Gastroesophageal sphincter (tissue), 4 donors: Measurements from ENCODE around the gene TMCC3. TPM values are rescaled to one million over a fixed set of nuclear protein-coding genes. Genes with fewer than 3 reads are reported as not detected.

Experiments used
- ATAC-seq: fragments of 150-250 bp; one replicate; pipeline ENCODE4 v1.9.1; 2016; ENCODE audit warnings: mild to moderate bottlenecking, moderate library complexity
- H3K27ac ChIP-seq, 4 donors: fragments of 200-600 bp; sonication (generic) in 3 of 4; 1 replicate in 3 of 4; 2 replicates in 1 of 4; pipeline ENCODE4 v1.5.1; 2016 to 2019
- H3K27me3 ChIP-seq: fragments of 200-600 bp; sonication (generic); one replicate; pipeline ENCODE4 v1.5.1; 2019
- H3K36me3 ChIP-seq, 2 donors: fragments of 200-600 bp; sonication (generic); one replicate each; pipeline ENCODE4 v1.5.1; 2019; ENCODE audit warnings: control low read depth in 1 of 2
- H3K4me1 ChIP-seq, 3 donors: fragments of 200-600 bp; sonication (generic); 1 replicate in 2 of 3; 2 replicates in 1 of 3; pipeline ENCODE4 v1.5.1; 2016 to 2019; ENCODE audit warnings: control low read depth in 2 of 3
- H3K4me3 ChIP-seq, 2 donors: fragments of 200-600 bp; sonication (generic); one replicate each; pipeline ENCODE4 v1.5.1; 2019; ENCODE audit warnings: mild to moderate bottlenecking in 1 of 2, moderate library complexity in 1 of 2
- H3K9me3 ChIP-seq, 3 donors: fragments of 200-600 bp; sonication (generic); one replicate each; pipeline ENCODE4 v1.5.1; 2017 to 2019; ENCODE audit warnings: control low read depth in 2 of 3
- EP300 ChIP-seq: sonication (generic); formaldehyde crosslinking; IDR thresholded peaks from one replicate; pipeline ENCODE4 v1.6.1; 2017; ENCODE audit warnings: antibody characterized with exemption, mild to moderate bottlenecking
- POLR2A ChIP-seq, 2 donors: fragments of 450-650 bp; IDR thresholded peaks; one replicate each; pipeline ENCODE4 v1.6.1; 2017; ENCODE audit warnings: antibody characterized with exemption in 2 of 2, mild to moderate bottlenecking in 2 of 2, moderate library complexity in 1 of 2
- POLR2AphosphoS5 ChIP-seq: sonication (generic); formaldehyde crosslinking; IDR thresholded peaks from one replicate; pipeline ENCODE4 v1.6.1; 2017; ENCODE audit warnings: antibody characterized with exemption
- WGBS, 2 donors: methylation state at CpG; one replicate each; pipeline ENCODE4 v1.1.5; 2018; ENCODE audit warnings: low coverage in 1 of 2; 5-methylcytosine and 5-hydroxymethylcytosine counted together
- total RNA-seq, 4 donors: library from RNA; depleted of rRNA; stranded (reverse); fragments of >200 nt; gene quantifications; one replicate each; pipeline ENCODE4 v1.1.0, GENCODE V29; 2016
- TF ChIP-seq, protein P1 (sequence below), 4 experiments: fragments of 200-600 bp in 2 of 4; fragments of 450-650 bp in 2 of 4; sonication (generic) in 1 of 4; IDR thresholded peaks; one replicate each; pipeline ENCODE4 v1.5.1; 2017 to 2019; ENCODE audit warnings: antibody characterized with exemption in 4 of 4, mild to moderate bottlenecking in 2 of 4, moderate library complexity in 2 of 4

TMCC3 gene
- total RNA-seq, 4 donors from 2014 or later = 9.2 to 24.7 (median 20.2) TPM

DNA sequence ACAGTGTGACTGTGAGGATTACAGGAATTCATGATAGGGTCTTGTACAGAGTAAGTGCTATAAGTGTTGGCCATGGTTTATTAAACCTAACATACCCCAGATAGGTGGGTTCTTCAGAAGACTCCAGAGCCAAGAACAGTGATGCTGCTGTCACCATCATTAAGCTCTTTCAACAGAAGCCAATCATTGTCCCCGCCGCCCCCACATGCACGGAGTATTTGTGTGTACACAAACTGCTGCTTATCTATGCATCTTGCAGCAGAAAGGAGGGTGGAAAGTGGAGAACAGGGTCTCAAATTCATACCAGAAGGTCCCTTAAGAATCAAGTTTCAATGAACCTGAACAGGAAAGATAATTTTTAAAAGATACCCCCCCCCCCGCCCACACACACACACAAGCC is 51.2 kb downstream of the TMCC3 start:
- peaks cover 0 to 12% (median 0%) of the 10 kb centered on the region in 3 donors for H3K4me1 ChIP-seq
- ATAC-seq = no peak
- no peaks in the 10 kb centered on the region for H3K36me3 ChIP-seq
- 69 to 93% methylated on average over 3 to 4 of the region's 4 CpGs for WGBS, 2 donors
- no peak overlapping the region for H3K27ac ChIP-seq
- no peak for TF ChIP-seq POLR2A (IDR thresholded peaks at IDR 0.05)
- TF ChIP-seq POLR2AphosphoS5 = no peak
- no peak for TF ChIP-seq EP300
- TF ChIP-seq, protein P1, sequence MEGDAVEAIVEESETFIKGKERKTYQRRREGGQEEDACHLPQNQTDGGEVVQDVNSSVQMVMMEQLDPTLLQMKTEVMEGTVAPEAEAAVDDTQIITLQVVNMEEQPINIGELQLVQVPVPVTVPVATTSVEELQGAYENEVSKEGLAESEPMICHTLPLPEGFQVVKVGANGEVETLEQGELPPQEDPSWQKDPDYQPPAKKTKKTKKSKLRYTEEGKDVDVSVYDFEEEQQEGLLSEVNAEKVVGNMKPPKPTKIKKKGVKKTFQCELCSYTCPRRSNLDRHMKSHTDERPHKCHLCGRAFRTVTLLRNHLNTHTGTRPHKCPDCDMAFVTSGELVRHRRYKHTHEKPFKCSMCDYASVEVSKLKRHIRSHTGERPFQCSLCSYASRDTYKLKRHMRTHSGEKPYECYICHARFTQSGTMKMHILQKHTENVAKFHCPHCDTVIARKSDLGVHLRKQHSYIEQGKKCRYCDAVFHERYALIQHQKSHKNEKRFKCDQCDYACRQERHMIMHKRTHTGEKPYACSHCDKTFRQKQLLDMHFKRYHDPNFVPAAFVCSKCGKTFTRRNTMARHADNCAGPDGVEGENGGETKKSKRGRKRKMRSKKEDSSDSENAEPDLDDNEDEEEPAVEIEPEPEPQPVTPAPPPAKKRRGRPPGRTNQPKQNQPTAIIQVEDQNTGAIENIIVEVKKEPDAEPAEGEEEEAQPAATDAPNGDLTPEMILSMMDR (IDR thresholded peaks at IDR 0.05) = no peak
- no peak overlapping the region for H3K4me3 ChIP-seq
- no peaks in the 10 kb centered on the region for H3K27me3 ChIP-seq
- no peaks in the 10 kb centered on the region for H3K9me3 ChIP-seq

DNA sequence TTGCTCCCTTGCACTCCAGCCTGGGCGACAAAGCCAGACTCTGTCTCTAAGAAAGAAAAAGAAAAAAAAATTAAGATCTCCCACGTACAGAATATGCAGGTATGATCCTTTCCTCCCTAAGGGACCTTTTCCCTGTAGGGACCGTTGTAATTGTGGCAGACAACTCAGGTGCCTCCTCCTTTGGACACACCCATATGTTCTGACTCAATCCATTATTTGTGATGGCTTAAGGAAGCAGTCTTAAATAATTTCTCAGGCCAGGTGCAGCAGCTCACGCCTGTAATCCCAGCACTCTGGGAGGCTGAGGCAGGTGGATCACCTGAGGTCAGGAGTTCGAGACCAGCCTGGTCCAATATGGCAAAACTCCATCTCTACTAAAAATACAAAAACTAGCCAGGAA is 53.1 kb downstream of the TMCC3 start:
- 84 to 96% methylated on average over 3 to 4 of the region's 5 CpGs for WGBS, 2 donors

DNA sequence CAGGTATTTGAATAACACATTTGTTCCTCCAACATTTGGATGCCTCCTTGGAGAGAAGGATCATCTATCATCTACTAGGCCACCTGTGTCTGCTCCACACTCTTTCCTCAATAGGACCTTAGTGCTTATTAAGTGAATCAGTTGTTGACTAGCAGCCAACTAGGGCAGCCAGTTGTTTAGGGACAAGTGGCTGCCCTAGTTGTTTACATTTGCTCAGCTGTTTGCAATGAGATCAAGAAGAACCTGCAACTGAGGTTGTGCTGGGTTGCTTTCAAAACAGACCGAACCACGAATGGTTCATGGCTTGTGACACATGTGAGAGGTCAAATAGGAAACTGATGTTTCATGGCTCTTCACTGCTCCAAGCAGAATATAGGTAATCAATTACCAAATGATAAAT is 53.8 kb downstream of the TMCC3 start:
- no peak for ATAC-seq
- Histone ChIP-seq H3K36me3 (no peaks in the 10 kb centered on the region), H3K27me3 (no peaks in the 10 kb centered on the region), H3K27ac (no peak overlapping the region), H3K4me1 (peaks cover 0 to 23% (median under 1%) of the 10 kb centered on the region in 3 donors), H3K9me3 (no peaks in the 10 kb centered on the region), H3K4me3 (no peak overlapping the region)
- TF ChIP-seq, protein P1 (IDR thresholded peaks at IDR 0.05) = no peak
- TF ChIP-seq POLR2A (IDR thresholded peaks at IDR 0.05) (no peak), EP300 (no peak), POLR2AphosphoS5 (no peak)
- no CpG with 5 or more reads among the region's 2 CpGs for WGBS, 2 donors

More for the DNA sequence above, 53.1 kb downstream of the TMCC3 start:
- Histone ChIP-seq H3K36me3 (no peaks in the 10 kb centered on the region), H3K27ac (no peak overlapping the region), H3K9me3 (no peaks in the 10 kb centered on the region), H3K4me3 (no peak overlapping the region), H3K4me1 (peaks cover 0 to 16% (median 0%) of the 10 kb centered on the region in 3 donors), H3K27me3 (no peaks in the 10 kb centered on the region)
- TF ChIP-seq EP300 (no peak), POLR2AphosphoS5 (no peak), POLR2A (IDR thresholded peaks at IDR 0.05) (no peak)
- TF ChIP-seq, protein P1 (IDR thresholded peaks at IDR 0.05) = no peak
- ATAC-seq = no peak

DNA sequence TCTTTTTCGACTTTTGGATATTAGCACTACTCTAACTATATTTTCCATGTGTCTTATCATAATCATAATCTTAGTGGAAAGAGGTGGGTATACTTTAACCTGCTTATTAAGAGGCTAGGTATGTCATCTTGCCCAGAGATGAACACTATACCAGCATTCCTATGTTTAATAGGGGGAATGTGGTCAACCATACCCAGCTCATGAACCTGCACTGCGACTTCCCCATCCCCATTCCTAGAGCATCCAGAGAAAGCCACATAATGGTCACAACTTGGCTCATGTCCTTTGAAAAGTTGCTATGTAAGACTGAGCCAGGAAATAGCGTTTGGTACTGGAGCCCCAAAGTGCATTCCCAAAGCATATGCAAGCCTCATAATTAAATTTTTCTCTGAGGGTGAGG is 55.2 kb downstream of the TMCC3 start:
- peaks cover 0 to 36% (median 3%) of the 10 kb centered on the region in 3 donors for H3K4me1 ChIP-seq
- no peak overlapping the region for H3K4me3 ChIP-seq
- no peak for TF ChIP-seq POLR2A (IDR thresholded peaks at IDR 0.05)
- no peaks in the 10 kb centered on the region for H3K9me3 ChIP-seq
- no peaks in the 10 kb centered on the region for H3K36me3 ChIP-seq
- H3K27me3 ChIP-seq = no peaks in the 10 kb centered on the region
- H3K27ac ChIP-seq = no peak overlapping the region
- 73 to 80% methylated on average over 3 of the region's 3 CpGs for WGBS, 2 donors
- no peak for ATAC-seq

DNA sequence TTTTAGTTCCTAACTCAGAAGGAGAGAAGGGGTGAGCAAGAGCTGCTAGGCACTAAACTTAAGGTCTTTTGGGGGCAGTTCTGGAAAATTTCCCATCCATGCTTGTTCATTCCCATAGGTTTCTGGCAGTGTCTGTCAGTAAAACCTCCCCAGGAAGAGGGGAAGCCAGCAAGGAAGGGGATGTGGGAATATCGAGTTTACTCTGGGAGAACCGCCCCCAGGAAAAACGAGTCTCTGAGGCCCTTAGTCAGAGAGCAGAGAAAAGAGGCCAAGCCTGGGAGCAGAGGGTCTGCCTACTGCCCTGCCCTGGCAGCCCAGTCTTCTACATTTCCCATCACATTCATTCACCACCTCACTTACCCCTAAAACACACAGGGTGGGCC is 55.9 kb downstream of the TMCC3 start:
- peak overlapping the region in 3 of 4 donors; percentile 9 to 32 (median 14) for H3K27ac ChIP-seq
- no peaks in the 10 kb centered on the region for H3K27me3 ChIP-seq
- H3K4me1 ChIP-seq = peaks cover 0 to 43% (median 3%) of the 10 kb centered on the region in 3 donors
- TF ChIP-seq EP300 (no peak), POLR2A (IDR thresholded peaks at IDR 0.05) (no peak), POLR2AphosphoS5 (no peak)
- TF ChIP-seq, protein P1 (IDR thresholded peaks at IDR 0.05) = no peak
- ATAC-seq = no peak
- H3K4me3 ChIP-seq = no peak overlapping the region
- WGBS, 2 donors = 45 to 55% methylated on average over 3 of the region's 3 CpGs
- no peaks in the 10 kb centered on the region for H3K36me3 ChIP-seq
- H3K9me3 ChIP-seq = no peaks in the 10 kb centered on the region
